ENCODE measurements around the gene POLR1C. TPM values are rescaled to one million over a fixed set of nuclear protein-coding genes. Genes with fewer than 3 reads are reported as not detected.

POLR1C gene, protein sequence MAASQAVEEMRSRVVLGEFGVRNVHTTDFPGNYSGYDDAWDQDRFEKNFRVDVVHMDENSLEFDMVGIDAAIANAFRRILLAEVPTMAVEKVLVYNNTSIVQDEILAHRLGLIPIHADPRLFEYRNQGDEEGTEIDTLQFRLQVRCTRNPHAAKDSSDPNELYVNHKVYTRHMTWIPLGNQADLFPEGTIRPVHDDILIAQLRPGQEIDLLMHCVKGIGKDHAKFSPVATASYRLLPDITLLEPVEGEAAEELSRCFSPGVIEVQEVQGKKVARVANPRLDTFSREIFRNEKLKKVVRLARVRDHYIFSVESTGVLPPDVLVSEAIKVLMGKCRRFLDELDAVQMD
- 44.9 to 48.4 TPM (median 46.3 TPM) in 5 replicates for total RNA-seq (2022; extraction: Qiagen RNA extraction)

DNA sequence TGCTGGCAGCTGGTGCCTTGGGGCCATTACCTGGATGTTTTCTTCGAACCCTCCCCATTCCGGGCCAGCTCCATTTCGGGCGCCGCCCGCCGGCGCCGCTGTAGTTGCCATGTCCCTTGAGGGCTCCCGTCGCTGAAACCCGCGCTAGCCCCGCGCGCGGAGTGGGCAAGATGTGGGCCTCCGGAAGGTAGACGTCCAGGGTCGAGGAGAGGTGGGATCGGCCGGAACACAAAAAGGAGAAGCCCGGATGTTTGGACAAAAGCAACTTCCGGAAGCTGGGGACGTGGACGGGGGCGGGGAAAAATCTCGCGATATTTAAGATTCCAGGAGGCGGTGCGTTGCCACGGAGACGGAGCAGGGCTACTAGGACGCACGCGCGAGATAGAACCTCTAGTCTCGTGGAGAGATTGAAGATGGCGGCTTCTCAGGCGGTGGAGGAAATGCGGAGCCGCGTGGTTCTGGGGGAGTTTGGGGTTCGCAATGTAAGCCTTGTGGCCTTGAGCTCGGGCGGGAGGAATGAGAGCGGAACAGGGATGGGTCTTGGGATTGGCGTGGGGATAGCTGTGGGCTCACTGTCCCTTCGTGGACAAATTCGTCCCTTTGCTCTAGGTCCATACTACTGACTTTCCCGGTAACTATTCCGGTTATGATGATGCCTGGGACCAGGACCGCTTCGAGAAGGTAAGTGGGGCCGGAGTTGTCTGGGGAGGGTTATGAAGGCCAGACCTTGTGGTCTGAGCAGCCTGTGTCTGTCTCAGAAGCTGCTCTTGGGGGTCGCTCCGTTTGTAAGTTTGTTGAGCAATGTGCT is at the start of gene POLR1C, which contains the start of gene YIPF3:
POLR1C (plus strand) TSS at position 393 of the 808 bp plus-strand sequence; CDS start at position 414, 21 bp downstream.
YIPF3 (minus strand) TSS at position 230 of the 808 bp plus-strand sequence; CDS start at position 111, 119 bp downstream.

DNA sequence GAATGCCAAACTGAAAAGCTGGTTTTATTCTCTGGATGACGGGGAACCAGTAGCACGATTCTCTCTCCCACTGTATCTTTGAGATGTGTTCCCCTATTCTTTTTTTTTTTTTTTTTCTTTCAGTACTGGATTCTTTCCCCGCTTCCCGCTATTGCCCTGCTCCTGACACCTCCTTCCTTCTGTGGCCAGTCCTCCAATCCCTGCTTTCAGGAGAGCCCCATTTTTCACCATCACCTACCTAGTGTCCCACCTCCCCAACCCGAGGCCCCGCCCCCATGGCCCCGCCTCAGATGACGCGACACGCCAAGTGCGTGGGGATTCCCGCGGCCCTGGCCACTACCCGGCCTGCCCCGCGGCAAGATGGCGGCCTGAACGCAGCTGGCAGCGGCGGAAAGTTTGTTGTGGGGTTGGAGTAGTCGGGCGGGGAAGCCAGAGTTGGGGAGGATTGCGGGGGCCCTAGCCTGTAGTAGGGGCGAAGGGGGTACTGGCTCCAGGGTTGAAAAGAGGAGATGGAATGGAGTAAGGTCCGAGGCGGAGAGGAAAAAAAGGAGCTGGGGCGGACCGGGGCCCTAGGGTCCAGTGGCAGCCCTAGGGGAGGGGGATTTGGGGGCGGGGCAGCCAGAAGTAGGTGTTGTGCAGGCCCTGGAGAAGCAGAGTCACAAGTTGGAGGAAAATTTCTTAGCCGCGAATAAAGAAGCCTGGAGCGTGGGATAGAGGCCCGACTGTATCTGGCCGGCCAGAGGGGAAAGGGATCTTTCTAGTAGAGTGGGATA is 39.5 kb upstream of the POLR1C start, which contains the start of gene TJAP1:
TJAP1 (plus strand) TSS at position 336 of the 773 bp plus-strand sequence. CDS start 21,432 bp downstream, outside the sequence.

GRCh38 chr6:43509984-43510826 is 6.7 kb upstream of the POLR1C start, which contains the start of gene LRRC73:
TSS of gene LRRC73 (minus strand) at chr6:43510346. CDS start at chr6:43509785, 561 bp downstream.

Other genes with a start within 250 kb of the POLR1C start
- not detected in 5 replicates for gene SLC22A7, start 218.8 kb upstream of the POLR1C start, total RNA-seq (2022; extraction: Qiagen RNA extraction)
- gene CRIP3, start 208.3 kb upstream of the POLR1C start, total RNA-seq (2022; extraction: Qiagen RNA extraction) = 0.39 to 0.51 TPM (median 0.43 TPM) in 5 replicates
- 3.6 to 5.1 TPM (median 5.0 TPM) in 5 replicates for gene ZNF318, start 147.4 kb upstream of the POLR1C start, total RNA-seq (2022; extraction: Qiagen RNA extraction)
- gene ABCC10, start 89.5 kb upstream of the POLR1C start, total RNA-seq (2022; extraction: Qiagen RNA extraction) = 5.7 to 12.4 TPM (median 8.5 TPM) in 5 replicates
- gene DLK2, start 61.5 kb upstream of the POLR1C start, total RNA-seq (2022; extraction: Qiagen RNA extraction) = 4.5 to 7.5 TPM (median 7.1 TPM) in 5 replicates
- 15.2 to 19.9 TPM (median 18.2 TPM) in 5 replicates for gene TJAP1, start 39.5 kb upstream of the POLR1C start, total RNA-seq (2022; extraction: Qiagen RNA extraction)
- gene LRRC73, start 6.7 kb upstream of the POLR1C start, total RNA-seq (2022; extraction: Qiagen RNA extraction) = 0.46 to 1.3 TPM (median 1.1 TPM) in 5 replicates
- gene YIPF3, start 163 bp upstream of the POLR1C start, total RNA-seq (2022; extraction: Qiagen RNA extraction) = 63.3 to 71.4 TPM (median 66.2 TPM) in 5 replicates
- gene XPO5, start 58.9 kb downstream of the POLR1C start, total RNA-seq (2022; extraction: Qiagen RNA extraction) = 25.5 to 28.9 TPM (median 28.4 TPM) in 5 replicates
- gene POLH, start 59.1 kb downstream of the POLR1C start, total RNA-seq (2022; extraction: Qiagen RNA extraction) = 6.8 to 10.3 TPM (median 8.3 TPM) in 5 replicates
- 15.0 to 21.1 TPM (median 16.7 TPM) in 5 replicates for gene GTPBP2, start 112.2 kb downstream of the POLR1C start, total RNA-seq (2022; extraction: Qiagen RNA extraction)
- 34.3 to 36.7 TPM (median 34.7 TPM) in 5 replicates for gene MAD2L1BP, start 118.8 kb downstream of the POLR1C start, total RNA-seq (2022; extraction: Qiagen RNA extraction)
- gene RSPH9, start 127.9 kb downstream of the POLR1C start, total RNA-seq (2022; extraction: Qiagen RNA extraction) = 0.20 to 0.34 TPM (median 0.24 TPM) in 5 replicates
- 45.6 to 50.1 TPM (median 47.0 TPM) in 5 replicates for gene MRPS18A, start 170.7 kb downstream of the POLR1C start, total RNA-seq (2022; extraction: Qiagen RNA extraction)

All from A549 treated with Mapracorat at 1 μM for 4 hours (cell line).